Measurements from ENCODE around the gene ATXN7L1. TPM values are rescaled to one million over a fixed set of nuclear protein-coding genes. Genes with fewer than 3 reads are reported as not detected.

Gene ATXN7L1
- total and polyA plus RNA-seq, 2 of the 8 experiments (the other 6 are each of a cell fraction or from before 2014, with no cell fraction given) = 14.3 to 34.0 TPM

DNA sequence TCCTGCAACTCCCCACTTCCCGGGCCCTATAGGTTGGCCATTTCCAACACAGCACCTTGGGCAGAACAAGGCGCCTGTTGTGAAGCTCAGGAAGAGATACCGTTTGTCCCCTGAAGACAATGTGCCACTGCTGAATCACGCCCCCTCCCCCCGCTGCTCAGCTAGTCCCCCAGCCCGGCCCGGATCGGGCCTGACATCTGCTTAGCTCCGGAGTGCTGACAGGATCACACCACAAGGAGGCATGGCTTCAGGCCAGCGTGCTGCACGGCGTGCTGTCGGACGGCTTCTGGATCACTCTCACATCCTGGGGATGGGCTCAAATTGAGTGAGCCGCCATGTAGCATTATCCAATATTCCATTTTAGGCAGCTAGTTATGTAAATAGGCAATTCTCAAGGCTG, 233.0 kb downstream of the ATXN7L1 start (continued):
- peak; percentile 53 for TF ChIP-seq SAP30 (IDR thresholded peaks at IDR 0.05; ENCODE audit: insufficient read depth, insufficient replicate concordance, low read length)
- TF ChIP-seq CHD2 (IDR thresholded peaks at IDR 0.05; ENCODE audit: low read length) = peak; percentile 39; the same call in 1 of the 2 replicates
- no peak for TF ChIP-seq NANOG (IDR thresholded peaks at IDR 0.05; ENCODE audit: insufficient read depth, low read depth, low read length, poor library complexity, severe bottlenecking)
- no peak for TF ChIP-seq POU5F1 (IDR thresholded peaks at IDR 0.05; ENCODE audit: low read depth, low read length)
- peak; percentile 80 to 83; a peak in 3 of 4 replicates for TF ChIP-seq SIN3A (conservative IDR thresholded peaks at IDR 0.05 in 1 of 2, IDR thresholded peaks at IDR 0.05 in 1 of 2; ENCODE audit: low read depth in 1 of 2, low read length in 2 of 2)
- TF ChIP-seq BRCA1 (IDR thresholded peaks at IDR 0.05; ENCODE audit: low read depth, low read length) = no peak
- TF ChIP-seq, protein P1, sequence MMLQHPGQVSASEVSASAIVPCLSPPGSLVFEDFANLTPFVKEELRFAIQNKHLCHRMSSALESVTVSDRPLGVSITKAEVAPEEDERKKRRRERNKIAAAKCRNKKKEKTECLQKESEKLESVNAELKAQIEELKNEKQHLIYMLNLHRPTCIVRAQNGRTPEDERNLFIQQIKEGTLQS (IDR thresholded peaks at IDR 0.05; ENCODE audit: insufficient read depth, low read depth, low read length) = no peak
- TF ChIP-seq POLR2A (IDR thresholded peaks at IDR 0.05; ENCODE audit: control extremely low read depth in 1 of 2, low read depth in 2 of 2, low read length in 2 of 2) = peak in 1 of 2 experiments; percentile 30; a peak in 1 of 3 replicates
- TF ChIP-seq BACH1 (IDR thresholded peaks at IDR 0.05; ENCODE audit: low read length) = peak; percentile 82
- no peak for TF ChIP-seq ASH2L (IDR thresholded peaks at IDR 0.05; ENCODE audit: low read length)
- no peak for TF ChIP-seq TBP (IDR thresholded peaks at IDR 0.05; ENCODE audit: low read depth, low read length)
- TF ChIP-seq JUN (IDR thresholded peaks at IDR 0.05; ENCODE audit: low read depth, low read length) = no peak
- TF ChIP-seq GTF2F1 (IDR thresholded peaks at IDR 0.05; ENCODE audit: borderline replicate concordance, low read depth, low read length) = no peak
- no peak for TF ChIP-seq HDAC6 (IDR thresholded peaks at IDR 0.05; ENCODE audit: low read depth, low read length)
- no peak; the same call in 1 of the 2 replicates for TF ChIP-seq TEAD4 (IDR thresholded peaks at IDR 0.05; ENCODE audit: low read depth, low read length)
- no peak for TF ChIP-seq FOSL1 (IDR thresholded peaks at IDR 0.05; ENCODE audit: insufficient read depth, low read depth, low read length)
- no peak for TF ChIP-seq KDM5A (IDR thresholded peaks at IDR 0.05; ENCODE audit: low read length)

Measured in H1 (cell line).